ENCODE results near the gene EYS. TPM values are rescaled to one million over a fixed set of nuclear protein-coding genes. Genes with fewer than 3 reads are reported as not detected.

Gene EYS
- total RNA-seq, 1 donor, result under 0.01 TPM

DNA sequence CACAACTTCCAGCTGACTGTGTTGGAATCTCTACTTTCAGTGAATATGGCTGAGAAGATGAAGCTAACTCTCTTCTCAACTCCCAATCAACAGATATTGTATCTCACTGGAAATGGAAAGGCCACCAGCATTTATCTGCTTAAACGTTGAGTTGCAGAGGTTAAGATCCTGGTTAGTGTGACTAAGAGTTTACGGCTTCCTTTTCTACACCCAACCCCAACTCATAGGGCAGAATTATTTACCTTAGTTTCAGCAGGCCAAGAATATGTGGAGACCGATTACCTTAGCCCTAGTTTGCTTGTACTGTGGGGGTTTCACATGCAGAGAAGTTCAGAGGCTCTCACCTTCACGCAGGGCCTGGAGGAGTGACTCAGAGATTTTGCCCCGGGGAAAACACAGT lies 1026.6 kb downstream of the EYS start:
- peak in 1 of 3 donors; percentile 3 for DNase-seq (ENCODE audit: low read depth in 2 of 3, low spot score in 2 of 3)

DNA sequence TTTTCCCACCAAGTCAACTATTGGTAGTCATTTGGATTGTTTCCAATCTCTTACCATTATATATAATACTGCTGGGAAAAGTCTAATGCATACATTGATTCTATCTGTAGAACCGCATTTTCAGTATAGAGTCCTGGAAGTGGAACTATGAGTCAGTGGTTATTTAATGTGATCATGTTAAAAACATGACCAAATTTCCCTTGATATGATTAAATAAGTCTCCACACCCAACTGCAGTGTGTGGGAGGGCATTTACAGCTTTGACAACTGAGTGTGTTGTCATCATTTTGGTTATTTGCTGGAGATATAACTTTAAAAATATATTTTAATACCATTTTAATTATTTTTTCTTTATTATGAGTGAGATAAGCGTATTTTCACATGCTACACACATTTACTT lies 1027.6 kb downstream of the EYS start:
- no peak for DNase-seq (ENCODE audit: low read depth in 2 of 3, low spot score in 2 of 3)

DNA sequence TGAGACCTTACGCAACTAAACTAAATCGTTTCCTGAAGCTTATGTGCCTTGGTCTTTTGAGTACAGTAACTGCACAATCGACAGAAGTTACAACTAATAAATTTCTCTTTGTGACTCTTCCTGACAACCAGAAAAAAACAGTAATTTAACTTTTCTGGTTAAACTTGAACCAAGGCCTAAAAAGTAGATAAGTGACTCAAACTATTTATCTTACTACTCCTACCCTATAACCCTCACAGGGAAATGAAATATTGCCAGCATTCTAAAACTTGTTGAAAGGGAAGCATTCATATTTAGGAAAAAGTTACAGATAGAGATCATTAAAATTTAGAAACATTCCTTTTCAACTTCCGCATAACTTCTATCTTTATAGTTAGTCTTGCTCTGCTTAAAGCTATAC lies 1034.4 kb downstream of the EYS start:
- no peak for DNase-seq (ENCODE audit: low read depth in 2 of 3, low spot score in 2 of 3)

DNA sequence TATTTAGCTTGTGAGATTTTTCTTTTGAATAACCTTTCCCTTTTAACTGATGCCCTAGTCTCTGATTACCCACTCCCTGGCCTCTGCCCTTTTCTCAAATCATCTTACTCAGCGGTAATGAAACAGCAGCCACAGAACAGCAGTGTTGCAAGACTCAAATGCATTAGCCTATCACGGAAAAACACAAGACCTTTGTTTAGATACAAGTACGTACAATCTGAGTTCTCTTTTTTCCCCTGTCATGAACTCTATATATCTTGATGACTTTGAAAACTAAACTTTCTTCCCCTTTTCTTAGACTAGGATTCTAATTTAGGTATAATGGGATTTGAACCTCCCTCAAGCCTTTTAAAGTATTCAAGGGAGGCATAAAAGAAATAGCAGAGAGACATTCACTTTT lies 1034.9 kb downstream of the EYS start:
- peak in 2 of 3 donors; percentile 11 to 62 for DNase-seq (ENCODE audit: low read depth in 2 of 3, low spot score in 2 of 3)

DNA sequence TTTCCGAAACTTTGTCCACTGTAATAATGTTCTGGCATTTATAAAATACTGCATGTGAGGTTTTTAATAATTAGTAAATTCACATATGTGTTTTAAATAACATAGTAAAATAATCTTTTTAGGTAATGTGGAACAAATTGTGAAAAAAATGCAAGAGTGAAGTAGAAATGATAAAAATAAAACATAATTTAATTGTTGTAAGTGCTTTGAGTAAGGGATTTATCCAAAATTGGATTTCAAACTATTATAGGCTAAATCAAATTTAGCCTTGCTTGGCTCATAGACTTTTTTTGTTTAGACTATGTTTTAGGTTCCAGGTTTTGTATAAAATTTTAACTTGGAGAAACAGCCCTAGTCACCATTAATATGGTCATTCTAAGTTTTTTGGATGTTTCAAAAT lies 1041.9 kb downstream of the EYS start:
- no peak for DNase-seq (ENCODE audit: low read depth in 2 of 3, low spot score in 2 of 3)

DNA sequence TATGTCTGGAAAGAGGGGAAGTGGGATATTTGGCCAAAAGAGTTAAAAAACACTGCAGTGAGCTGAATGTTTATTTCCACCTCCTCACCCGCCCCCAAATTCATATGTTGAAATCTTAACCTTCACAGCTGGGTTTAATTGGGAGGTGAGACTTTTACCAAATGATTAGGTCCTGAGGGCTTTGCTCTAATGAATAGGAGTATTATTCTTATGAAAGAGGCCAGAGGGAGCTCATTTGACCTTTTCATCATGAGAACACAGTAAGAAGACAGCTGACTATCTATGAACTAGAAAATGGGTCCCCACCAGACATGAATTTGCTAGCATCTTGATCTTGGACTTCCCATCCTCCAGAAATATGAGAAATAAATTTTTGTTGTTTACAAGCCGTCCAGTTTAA lies 1042.5 kb downstream of the EYS start:
- no peak for DNase-seq (ENCODE audit: low read depth in 2 of 3, low spot score in 2 of 3)

DNA sequence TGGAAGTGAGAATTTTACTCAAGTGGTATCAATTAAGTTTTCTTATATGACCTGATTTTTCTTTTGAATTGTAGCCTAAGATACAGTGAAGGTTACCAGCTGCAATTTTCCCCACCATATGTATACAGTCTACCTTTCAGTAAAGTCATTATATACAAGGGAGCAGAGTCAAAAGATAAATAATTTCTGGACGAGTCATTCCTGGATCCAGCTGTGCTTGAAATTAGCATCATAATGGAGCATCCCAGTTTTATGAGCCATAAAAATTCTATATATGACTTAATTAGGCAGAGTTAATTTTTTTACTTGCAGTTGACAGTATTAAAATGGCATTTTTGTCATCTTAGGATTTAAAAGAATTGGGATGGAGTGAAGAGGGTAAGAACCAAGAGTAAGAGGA lies 1063.0 kb downstream of the EYS start:
- no peak for DNase-seq (ENCODE audit: low read depth in 2 of 3, low spot score in 2 of 3)

DNA sequence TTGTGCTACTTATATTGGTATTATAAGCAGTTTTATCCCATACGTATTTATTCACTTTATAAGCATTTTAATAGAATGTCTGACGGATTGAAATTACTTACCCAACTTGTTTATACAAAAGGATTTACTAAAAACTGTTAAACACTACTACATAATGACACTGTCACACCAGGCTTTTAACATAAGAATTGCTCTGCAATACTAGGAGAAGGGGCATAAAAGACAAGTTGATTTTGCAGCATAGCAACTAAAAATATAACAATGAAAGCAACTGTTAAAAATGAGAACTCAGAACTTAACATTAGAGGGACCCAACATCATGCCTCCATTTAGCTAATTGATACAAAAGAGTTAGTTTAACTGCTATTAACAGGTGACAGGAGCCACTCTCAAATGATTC lies 1076.1 kb downstream of the EYS start:
- no peak for DNase-seq (ENCODE audit: low read depth in 2 of 3, low spot score in 2 of 3)

DNA sequence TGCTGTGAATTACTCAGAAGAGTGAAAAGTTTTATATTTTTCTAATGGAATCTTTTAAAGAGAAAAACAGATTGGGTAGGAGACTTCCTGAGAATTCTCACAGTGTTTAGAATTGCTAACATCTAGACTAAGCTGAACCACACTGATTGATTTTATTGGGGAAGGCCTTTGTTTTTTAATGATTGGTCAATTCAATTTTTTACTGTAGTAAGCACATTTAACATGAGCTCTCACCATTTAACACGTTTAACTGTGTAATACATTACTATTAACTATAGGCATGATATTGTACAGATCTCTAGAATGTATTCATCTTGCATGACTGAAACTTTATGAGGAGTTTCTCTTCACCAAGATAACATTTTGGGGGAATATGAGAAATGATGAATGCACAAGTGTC lies 1084.1 kb downstream of the EYS start:
- no peak for DNase-seq (ENCODE audit: low read depth in 2 of 3, low spot score in 2 of 3)

DNA sequence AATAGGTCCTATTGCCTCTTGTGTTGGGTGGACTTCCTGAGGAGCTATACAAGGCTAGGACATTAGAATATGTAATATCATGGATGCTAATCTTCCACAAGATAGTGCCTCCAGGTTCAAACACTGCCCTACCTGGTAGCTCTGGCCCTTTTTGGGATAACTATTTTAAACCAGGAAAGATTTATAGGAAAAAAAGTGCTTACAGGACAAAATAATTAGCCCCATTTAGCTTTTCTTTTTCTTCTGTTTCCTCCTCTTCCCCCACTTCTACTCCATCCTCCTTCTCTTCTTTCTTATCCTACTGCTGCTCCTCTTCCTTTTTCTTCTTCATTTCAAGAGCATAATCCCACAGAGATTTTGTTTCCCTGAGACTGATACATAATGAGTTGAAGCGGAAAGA lies 1104.0 kb downstream of the EYS start:
- no peak for DNase-seq (ENCODE audit: low read depth in 2 of 3, low spot score in 2 of 3)

DNA sequence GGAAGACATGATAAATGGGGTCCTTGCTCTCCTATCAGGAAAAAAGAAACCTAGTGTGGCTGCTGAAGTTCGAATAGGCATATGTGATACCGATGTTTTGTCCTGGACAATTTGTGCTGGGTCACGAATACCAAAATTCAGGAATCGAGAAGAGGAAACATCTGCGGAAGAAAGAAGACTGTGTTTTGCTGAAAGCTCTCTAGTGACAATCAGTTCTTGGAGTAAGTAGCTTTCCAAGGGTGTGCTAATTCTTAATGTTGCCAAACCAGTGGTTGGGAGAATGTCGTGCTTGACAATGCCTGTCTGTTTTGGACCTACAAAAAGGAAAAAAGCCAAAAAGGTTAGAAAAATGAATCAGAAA lies 1115.4 kb downstream of the EYS start:
- DNase-seq (ENCODE audit: low read depth in 2 of 3, low spot score in 2 of 3), result no peak

DNA sequence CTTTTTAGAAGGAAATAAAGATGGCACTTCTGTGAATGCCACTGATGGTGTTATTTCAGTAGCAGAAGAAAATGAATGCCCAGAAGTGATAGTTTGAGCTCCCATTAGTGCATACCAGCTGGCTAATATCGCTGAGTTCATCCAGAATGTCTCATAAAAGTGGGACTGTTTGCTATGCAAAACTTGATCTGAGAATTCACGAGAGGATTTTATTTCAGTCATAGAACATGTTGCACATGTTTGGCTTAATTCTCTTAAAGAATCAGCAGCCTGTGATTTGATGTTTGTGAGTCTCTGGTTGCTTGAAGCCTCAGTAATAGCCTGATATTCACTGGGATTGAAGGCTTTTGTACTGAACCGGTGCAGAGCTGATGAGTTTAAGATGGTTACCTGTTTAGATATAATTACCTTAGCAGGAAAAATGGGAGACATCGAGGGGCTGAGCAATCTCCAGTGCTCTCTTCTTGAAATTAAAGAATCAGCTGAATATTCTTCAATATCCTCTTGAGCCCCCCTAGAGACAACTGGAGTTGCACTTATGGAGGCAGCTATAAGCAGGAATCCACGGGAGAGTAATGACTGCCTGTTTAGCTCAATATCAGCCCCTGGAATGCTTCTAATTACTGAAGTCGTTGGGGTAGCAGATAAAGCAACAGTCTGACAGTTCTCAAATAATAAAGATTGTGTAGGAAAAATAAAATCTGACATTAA lies 1115.9 kb downstream of the EYS start:
- no peak for DNase-seq (ENCODE audit: low read depth in 2 of 3, low spot score in 2 of 3)

DNA sequence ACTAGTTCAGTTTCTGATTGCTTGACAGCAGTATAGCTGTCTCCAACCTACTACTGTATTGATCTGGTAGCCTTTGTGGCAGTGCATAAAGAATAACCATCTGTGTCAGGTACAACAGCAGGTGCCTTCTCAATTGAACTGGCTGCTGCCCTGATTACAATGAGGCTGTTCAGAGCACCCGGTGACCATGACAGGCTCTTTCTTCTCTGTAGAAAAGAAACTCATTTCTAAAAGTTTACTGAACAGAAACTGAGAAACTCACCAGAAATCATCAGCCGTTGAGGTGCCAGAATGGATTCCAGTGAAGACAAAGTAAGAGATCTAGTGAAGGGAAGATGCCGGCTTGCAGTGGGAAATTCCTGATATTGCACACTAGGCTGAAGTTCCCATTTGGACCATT lies 1117.1 kb downstream of the EYS start:
- no peak for DNase-seq (ENCODE audit: low read depth in 2 of 3, low spot score in 2 of 3)

DNA sequence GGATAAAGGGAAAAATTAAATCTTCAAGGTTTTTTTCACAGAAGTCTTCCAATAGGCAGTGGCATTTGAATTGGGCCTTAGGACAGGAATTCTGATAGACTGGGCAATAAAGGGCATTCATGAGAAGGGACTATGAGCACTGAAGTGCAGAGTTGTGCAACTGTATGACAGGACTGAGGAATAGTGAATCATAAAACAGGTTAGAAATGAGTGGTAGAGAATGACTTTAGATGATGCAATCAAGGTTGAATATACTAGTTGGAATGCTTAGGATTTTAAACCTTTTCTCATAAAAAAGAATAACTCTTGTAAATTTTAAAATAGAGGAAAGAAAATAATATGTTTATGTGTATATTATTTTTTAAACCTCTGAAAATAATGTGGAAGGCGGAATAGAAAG lies 1126.7 kb downstream of the EYS start:
- no peak for DNase-seq (ENCODE audit: low read depth in 2 of 3, low spot score in 2 of 3)

DNA sequence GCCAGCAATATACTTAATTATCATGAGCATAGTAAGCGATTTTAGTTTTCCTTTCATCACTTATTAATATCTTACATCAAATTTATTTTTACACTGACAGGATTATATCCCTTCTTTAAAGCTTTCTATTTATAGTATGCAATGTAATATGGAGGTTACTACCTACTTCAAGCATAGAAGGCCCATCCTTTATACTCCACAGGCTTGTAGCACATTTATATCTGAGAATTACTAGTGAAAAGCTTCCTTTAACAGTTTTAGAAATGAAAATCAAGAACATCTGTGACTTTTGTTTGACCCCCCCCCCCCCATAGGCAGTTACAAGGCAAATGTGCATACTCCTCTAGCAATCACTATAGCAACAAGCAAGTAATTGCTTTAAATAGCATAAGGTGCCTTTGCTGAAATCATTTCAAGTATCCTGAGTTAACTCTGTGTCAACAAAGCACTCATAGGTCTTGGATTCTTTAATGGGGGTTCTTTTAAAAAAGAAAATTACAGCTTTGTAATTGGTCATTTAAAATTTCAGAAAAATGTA lies 1153.7 kb downstream of the EYS start:
- no peak for DNase-seq (ENCODE audit: low read depth in 2 of 3, low spot score in 2 of 3)

DNA sequence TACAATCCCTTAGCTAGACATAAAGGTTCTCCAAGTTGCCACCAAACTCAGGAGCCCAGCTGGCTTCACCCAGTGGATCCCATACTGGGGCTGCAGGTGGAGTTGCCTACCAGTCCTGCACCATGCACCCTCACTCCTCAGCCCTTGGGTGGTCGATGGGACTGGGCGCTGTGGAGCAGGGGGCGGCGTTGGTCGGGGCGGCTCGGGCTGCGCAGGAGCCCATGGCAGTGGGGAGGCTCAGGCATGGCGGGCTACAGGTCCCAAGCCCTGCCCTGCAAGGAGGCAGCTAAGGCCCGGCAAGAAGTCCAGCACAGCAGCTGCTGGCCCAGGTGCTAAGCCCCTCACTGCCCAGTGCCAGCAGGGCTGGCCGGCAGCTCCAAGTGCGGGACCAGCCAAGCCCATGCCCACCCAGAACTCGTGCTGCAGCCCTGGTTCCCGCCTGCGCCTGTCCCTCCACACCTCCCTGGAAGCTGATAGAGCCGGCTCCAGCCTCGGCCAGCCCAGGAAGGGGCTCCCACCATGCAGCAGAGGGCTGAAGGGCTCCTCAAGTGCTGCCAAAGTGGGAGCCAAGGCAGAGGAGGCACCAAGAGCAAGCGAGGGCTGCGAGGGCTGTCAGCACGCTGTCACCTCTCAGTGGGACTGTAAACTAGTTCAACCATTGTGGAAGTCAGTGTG lies 1159.3 kb downstream of the EYS start:
- DNase-seq (ENCODE audit: low read depth in 2 of 3, low spot score in 2 of 3), result no peak

DNA sequence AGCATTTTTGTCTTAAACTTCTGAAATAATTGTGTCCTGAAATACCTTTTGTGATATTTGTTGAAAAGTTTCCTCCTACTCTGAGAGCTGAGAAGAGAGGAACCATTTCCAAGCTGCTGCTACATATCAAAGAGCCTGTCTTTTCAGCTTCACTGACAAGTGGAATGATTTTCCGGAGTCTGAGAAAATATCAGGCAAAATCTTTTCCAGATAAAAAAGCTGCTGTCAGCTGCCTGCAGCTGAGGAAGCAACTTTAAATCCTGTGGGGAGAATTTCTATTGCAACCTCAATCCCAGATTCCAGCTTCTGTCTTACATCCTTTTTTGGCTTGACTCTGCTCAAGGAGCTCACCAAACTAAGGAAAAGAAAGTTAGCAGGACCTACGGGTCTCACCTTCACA lies 1167.1 kb downstream of the EYS start:
- DNase-seq (ENCODE audit: low read depth in 2 of 3, low spot score in 2 of 3), result no peak

DNA sequence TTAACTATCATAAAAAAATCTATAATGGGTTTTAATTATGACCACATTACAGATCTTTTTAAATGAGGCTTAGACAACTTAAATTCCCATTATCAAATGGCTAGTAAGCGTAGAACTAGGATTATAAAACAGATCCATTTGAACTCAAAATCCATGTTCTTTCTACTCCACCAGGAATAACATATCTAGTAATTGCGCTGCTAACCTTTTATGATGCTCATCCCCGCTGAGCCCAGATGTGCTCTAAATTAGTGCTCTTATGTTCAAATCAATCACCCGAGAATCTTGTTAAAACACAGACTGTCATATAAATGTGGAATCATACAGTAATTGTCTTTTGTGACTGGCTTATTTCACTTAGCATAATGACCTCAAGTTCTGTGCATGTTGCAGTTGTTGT lies 1168.3 kb downstream of the EYS start:
- DNase-seq (ENCODE audit: low read depth in 2 of 3, low spot score in 2 of 3), result no peak

DNA sequence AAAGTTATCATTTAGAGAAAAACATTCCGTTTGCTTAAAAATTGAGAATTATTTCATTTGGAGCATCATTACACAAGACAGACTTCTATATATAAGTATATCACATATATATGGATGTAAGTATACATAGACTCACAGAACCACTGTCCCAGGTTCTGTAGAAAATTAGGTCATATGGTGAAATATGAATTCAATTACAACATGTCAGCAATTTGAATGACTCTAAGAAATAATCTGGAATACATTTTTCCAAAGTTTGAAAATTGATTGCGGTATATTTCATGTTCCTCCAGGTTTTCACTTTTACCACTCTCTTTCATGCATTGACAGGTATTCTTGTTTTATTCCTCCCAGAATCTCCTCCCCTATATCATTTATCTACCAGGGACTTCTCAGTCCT lies 1179.1 kb downstream of the EYS start:
- no peak for DNase-seq (ENCODE audit: low read depth in 2 of 3, low spot score in 2 of 3)

DNA sequence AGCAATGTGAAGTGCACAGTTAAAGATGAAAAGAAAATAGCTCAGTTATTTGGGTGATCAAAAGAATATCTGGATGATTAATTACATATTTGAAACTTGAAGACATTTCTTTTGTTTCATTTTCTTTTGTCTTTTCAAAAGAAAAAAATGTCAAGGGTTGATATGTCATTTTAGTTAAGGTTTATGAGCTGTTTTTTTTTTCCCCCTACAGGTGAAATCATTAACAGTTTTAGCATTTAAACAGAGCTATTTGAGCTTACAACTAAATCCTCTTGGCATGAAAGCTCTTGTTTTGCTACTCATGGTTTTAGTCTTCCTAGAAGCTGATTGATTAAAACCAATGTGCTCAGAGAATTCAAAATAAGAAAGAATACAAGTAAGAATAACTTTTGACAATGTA lies 1184.2 kb downstream of the EYS start:
- no peak for DNase-seq (ENCODE audit: low read depth in 2 of 3, low spot score in 2 of 3)

DNA sequence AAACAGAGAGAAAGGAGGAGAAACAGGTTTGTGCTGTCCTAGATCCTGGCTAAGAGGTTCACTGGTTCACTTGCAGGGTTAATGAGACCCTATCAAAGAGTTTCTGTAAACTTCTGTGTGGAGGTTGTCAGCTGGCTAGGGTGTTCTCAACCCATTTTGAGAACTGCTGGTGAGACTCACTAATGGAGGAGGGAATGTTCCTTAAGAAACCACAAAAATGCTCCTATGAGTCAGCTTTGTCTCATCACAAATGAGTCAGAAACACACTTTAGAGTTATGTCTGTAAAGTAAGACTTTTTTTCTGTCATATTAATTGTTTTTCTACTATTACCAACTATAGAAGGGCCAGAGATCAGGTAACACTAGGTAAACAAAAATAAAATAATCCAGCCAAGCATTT lies 1187.0 kb downstream of the EYS start:
- peak in 1 of 3 donors; percentile 1 for DNase-seq (ENCODE audit: low read depth in 2 of 3, low spot score in 2 of 3)

DNA sequence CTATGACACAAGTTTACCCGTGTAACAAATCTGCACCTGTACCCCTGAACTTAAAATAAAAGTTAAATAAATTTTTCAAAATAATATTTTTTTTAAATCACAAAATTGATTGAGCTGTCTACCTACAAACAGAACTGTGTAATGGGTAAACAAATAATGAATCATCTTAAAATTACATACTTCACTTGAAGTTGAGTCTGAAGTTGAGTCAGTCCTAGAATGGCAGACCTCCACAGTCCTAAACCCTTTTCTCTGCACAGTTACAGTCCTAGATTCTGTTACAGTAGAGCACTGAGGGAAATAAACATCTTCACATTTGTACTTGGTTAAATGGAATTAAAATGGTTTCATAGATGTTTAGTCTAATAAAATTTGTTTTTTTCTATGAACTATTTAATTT lies 1190.6 kb downstream of the EYS start:
- DNase-seq (ENCODE audit: low read depth in 2 of 3, low spot score in 2 of 3), result no peak

DNA sequence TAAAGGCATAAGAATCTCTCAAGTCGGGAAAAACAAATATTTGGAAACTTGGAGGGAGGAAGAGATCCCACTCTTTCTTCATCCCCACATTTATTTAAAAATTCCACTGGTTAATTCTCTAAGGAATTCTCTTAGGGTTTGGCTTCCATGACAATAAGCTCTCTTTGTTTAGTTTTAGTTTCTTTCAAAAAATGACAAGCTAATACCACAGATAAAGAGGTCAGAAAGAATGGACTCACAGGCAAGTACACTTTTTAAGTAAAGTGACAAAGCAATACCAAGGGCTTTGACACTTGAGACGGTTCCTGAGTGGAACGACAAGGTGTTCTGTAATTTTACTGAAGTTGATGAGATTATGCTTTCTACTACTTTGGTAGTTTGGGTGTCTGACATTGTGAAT lies 1199.4 kb downstream of the EYS start:
- no peak for DNase-seq (ENCODE audit: low read depth in 2 of 3, low spot score in 2 of 3)

Data from hematopoietic multipotent progenitor cell (in vitro differentiated cells).